Activated CD4-positive, alpha-beta T cell treated with anti-CD3 and anti-CD28 coated beads, Interleukin-2, amount 50 U/mL, for 4 hours (primary cell): ENCODE measurements around the gene CD3E.

Source experiments
- DNase-seq, 2 experiments: peaks; one replicate each; pipeline ENCODE4 v3.0.0-alpha.2; 2020

CD3E gene

DNA sequence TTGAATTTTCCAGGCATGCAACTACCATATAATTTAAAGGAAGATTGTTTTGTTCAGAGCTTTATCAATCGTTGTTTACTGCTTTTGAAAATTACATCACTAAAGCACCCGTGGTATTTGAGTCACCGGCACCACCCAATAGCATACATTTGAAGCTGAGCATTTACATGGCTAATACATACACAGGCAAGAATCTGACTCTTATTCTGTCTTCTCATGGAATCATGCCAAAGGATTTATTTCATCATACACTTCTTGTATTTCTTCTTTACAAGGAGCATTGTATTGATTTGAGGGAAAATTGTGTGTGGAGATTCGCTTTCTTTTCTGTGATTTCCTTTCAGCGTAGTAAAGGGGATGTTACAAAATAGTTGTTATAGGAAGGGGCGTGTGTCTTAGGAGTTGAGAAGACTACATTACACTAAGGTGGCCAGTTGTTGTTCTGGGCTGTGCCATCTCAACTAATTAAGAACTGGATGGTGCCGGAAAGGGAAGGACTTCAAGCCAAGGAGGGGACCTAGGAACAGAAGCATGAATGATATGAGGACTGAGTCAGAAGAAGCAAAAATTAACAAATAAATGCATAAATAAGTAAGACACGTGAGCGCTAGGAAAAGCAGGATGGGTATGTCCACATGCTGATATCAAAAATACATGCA, 12.9 kb upstream of the CD3E start:
- no peak for DNase-seq

DNA sequence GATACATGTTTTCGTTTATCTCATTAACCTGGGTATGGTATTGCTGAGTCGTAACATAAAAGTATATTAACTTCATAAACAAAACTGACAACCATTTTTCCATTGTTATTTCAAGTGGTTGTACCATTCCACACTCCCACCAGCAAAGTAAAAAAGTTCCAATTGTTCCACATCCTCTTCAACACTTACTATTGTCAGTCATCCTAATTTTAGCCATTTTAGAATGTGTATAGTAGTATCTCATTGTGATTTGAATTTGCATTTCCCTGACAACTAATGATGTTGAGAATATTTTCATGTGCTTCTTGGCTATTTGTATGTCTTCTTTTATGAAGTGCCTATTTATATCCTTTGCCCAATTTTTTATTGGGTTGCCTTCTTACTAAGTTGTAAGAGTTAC, 10.5 kb upstream of the CD3E start:
- DNase-seq = no peak

GRCh38 chr11:118295199-118295598, 9.3 kb upstream of the CD3E start:
- DNase-seq = no peak

- peak; percentile 54 to 62 for DNase-seq
Observed at GRCh38 chr11:118295815-118296454, 8.6 kb upstream of the CD3E start.

- DNase-seq = no peak
Observed at GRCh38 chr11:118301600-118302195, 2.8 kb upstream of the CD3E start.

DNA sequence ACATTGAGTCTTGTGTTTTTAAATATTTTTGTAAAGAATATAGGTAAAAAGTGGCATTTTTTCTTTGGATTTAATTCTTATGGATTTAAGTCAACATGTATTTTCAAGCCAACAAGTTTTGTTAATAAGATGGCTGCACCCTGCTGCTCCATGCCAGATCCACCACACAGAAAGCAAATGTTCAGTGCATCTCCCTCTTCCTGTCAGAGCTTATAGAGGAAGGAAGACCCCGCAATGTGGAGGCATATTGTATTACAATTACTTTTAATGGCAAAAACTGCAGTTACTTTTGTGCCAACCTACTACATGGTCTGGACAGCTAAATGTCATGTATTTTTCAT, 333 bp upstream of the CD3E start:
- no peak for DNase-seq

- DNase-seq = no peak
Observed at GRCh38 chr11:118305726-118306125, 1.2 kb downstream of the CD3E start.

DNA sequence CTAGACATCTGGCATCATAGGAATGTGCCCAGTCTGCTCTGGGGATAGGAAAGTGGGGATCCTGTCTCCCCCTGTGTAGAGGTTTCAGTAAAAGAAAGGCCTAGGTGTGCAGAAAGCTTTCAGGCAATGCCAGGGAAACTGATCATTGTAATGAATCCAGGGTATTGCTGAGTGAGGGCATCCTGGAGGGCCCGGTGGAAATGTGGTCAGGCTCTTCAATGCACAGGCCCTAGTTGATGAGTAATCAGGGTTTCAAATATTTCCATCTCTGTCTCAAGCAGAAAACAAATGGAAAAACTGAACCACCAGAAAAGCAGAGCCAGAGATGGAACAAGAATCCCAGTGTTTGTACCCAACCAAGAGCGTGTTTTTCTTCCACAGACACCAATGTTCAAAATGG, 2.0 kb downstream of the CD3E start:
- DNase-seq = peak; percentile 55 to 62

- peak in 1 of 2 experiments; percentile 31 for DNase-seq
Observed at GRCh38 chr11:118308995-118309528, 4.5 kb downstream of the CD3E start.

DNA sequence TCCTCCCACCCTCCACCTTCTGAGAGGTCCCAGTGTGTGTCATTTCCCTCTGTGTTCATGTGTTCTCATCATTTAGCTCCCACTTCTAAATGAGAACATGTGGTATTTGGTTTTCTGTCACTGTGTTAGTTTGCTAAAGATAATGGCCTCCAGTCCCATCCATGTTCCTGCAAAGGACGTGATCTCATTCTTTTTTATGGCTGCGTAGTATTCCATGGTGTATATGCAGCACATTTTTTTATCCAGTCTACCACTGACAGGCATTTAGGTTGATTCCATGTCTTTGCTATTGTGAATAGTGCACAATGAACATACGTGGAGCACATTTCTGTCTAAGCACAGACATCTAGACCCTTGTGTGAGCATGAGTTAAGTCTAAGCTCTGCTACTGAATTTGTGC, 5.7 kb downstream of the CD3E start:
- no peak for DNase-seq

DNA sequence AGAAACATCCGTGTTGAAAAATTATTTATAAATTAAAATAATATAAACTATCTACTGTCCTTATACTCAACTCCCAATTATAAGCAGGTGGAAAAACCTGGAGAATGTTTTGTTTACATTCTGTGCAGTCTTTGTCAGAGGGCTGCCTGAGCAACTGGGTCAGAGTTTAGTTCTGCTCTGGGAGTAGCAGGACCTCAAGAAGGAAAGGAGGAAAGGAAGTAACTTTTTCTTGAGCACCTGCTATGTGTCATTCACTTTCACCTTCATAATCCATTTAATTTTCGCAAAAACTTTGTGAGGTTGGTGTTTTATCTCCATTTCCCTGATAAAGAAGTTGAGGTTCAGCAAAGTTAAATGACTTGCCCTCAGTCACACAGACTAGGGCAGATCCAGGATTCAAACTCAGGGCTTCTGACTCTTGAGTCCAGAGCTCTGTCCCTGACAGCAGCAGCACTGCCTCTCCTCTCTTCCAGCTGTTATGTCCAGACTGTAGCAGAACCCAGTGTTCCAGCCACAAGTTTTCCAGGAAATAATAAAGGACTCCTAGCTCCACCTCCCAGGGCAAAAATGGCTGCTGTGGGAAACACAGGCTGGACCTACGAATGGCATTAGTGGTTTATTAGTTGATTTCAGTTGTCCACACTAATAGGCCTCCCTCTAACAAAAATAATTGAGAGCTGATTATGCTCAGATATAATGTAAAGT, 6.4 kb downstream of the CD3E start:
- DNase-seq = no peak

DNA sequence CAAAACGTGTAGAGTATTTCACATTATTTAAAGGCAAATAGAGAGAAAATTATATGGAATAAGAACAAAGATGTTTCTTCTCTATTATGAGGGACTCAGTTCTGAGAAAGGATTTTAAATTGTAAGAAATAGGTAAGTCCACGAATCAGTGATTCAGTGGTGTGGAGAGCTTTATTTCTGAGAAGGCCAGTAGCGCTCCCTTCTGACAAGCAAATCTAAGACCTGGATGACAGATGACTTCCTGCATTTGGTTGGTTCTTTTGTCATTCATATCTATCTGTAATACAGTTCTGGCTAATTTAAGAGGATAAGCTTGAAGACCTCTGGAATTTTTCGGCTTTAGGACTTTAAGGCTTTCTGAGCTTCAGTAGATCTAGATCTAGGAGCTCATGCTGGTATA, 7.0 kb downstream of the CD3E start:
- no peak for DNase-seq

- no peak for DNase-seq
Observed at GRCh38 chr11:118312328-118312727, 7.8 kb downstream of the CD3E start.

- DNase-seq = no peak
Observed at GRCh38 chr11:118313242-118313641, 8.7 kb downstream of the CD3E start.

- no peak for DNase-seq
Observed at GRCh38 chr11:118314988-118315411, 10.5 kb downstream of the CD3E start.

DNA sequence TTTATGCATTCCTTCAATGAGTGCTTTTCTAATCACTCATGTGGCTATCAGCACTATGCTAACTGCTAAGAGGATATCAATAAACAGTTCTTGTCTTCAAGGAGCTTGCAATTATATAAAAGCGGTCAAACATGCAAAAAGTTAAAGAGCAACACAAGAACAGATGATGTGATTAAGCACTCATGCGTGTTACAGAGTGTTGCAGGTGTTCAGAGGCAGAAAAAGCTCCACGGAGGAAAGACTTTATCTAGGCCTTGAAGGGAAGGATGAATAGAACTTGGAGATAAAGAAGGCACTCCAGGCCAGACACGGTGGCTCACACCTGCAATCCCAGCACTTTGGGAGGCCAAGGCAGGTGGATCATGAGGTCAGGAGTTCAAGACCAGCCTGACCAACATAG, 13.6 kb downstream of the CD3E start:
- DNase-seq = no peak

DNA sequence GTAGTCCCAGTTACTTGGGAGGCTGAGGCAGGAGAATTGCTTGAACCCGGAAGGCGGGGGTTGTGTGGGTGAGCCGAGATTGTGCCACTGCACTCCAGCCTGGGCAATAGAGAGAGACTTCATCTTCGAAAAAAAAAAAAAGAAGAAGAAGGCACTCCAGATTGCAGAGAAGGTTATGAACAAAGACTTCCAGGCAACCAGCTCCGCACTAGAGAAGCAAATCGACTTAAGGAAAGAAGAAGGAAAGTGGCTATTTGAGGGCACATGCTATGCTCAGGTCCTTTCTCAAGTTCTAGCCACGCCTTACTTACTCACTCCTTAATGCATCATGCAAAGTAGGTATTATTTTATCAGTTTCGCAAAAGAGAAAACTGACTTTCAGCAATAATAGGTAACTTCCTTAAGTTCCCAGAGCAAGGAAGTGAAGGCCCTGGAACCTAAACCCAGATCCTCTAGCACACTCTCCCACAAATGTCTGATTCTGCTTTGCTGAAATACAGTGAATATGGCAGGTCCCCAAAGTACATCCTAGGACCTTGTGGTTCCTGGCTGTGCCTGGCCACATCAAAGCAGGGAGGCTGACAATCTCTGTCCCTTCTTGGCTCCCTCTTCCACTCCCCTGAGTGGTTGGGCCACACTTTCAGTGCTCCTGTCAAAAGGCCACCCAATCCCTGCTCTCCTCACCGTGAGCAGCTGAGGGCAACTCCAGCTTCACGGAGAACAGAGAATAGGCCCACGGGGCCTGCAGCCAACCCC, 14.2 kb downstream of the CD3E start:
- no peak for DNase-seq

GRCh38 chr11:118319337-118319707, 14.8 kb downstream of the CD3E start:
- no peak for DNase-seq

DNA sequence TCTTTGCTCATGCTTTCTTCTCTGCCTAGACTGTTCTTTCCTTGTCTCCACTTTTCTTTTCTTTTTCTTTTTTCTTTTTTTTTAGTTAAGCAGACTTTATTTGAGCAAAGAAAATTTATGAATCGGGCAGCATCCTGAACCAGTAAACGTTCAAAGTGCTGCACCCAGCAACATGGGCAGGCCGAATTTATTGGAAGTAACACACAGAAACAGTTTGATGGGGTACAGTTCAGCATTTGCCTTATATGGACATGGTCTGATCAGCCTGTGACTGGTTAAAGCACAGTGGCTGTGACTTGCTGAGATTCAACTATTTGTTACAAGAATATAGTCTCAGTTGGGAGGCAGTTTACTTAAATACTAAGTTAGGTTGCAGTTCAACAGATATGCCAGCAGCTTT, 16.0 kb downstream of the CD3E start:
- no peak for DNase-seq

DNA sequence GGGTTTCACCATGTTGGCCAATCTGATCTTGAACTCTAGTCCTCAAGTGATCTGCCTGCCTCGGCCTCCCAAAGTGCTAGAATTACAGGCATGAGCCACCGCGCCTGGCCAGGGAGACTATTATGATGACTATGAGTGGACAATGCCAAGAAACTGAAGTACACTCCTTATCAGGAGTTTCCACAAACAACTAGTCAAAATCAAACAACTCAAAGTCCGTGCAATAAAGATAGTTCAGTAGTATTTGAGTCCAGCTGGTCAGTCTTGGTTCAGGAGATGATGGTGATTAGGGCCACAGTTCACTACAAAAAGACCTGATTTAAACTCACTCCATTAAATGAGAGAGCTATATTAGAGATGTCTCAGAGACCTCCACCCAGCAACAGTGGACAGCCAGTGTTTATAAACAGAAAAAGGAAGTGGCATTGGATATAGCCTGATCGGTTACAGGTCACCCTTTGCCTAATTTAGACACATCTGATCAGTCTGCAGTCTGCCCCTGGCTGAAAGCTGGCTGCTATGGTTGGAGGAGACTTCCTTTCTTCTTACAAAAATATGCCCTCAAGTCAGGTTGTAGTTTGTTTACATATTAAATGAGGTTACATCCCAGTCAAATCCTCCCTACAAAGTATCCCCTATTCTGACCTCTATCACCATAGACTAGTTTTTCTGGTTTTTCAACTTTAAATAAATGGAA, 17.0 kb downstream of the CD3E start:
- DNase-seq = no peak

GRCh38 chr11:118322721-118323120, 18.2 kb downstream of the CD3E start:
- no peak for DNase-seq

DNA sequence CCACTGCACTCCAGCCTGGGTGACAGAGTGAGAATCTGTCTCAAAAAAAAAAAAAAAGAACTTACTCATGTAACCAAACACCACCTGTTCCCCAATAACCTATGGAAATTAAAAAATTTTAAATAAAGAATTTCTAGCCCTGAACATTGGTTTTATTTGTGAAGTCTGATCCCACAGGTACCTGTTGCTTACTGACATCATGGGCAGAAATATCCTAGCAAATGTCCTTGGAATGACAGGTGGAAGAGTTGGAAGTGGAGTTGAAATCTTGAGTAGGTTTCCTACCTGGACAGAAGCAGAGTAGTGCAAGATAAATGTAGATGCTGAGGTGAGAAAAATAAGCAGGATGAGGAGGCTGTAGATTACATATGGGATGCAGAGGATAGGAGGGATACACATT, 20.8 kb downstream of the CD3E start:
- no peak for DNase-seq
